Measurements from ENCODE around the gene APOC4.
"Not testable (repeated sequence)": the region's sequence is repeated elsewhere in the genome, so short reads cannot be mapped to it uniquely, and the experiment has no call there.

APOC4 gene

GRCh38 chr19:44924243-44924725 lies 17.8 kb upstream of the APOC4 start:
- no peak for DNase-seq

DNA sequence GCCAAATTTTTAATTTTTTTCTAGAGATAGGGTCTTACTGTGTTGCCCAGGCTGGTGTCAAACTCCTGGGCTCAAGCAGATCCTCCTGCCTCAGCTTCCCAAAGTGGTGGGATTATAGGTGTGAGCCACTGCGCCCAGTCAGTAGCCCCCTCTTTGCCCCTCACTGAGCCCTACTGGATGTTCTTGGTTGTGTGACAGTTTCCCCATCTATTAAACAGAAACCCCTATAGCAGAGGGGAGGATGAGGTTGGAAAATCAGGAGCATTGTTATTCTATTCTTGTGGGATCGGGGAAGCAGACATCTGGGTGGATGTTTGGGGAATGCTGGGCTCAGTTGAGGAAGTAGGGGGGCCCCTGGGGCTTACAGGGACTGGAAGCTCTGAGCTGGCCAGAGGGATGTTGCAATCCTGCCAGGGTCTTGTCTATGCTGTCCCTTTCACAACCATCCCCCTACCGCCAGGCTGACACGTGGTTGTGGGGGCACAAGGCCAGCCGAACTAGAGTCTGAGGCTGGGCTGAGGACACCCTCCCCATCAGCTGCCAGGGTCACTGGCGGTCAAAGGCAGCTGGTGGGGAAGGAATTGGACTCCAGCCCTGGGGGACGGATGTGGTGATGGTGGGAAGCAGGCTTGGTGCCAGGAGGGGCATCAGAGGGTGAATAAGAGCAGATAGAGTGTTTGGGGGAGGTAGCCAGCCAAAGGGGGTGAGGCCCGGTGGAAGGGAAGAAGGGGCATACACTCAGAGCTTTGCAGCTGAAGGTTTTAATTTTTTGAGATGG lies 16.7 kb upstream of the APOC4 start:
- DNase-seq, result peak; percentile 87

DNA sequence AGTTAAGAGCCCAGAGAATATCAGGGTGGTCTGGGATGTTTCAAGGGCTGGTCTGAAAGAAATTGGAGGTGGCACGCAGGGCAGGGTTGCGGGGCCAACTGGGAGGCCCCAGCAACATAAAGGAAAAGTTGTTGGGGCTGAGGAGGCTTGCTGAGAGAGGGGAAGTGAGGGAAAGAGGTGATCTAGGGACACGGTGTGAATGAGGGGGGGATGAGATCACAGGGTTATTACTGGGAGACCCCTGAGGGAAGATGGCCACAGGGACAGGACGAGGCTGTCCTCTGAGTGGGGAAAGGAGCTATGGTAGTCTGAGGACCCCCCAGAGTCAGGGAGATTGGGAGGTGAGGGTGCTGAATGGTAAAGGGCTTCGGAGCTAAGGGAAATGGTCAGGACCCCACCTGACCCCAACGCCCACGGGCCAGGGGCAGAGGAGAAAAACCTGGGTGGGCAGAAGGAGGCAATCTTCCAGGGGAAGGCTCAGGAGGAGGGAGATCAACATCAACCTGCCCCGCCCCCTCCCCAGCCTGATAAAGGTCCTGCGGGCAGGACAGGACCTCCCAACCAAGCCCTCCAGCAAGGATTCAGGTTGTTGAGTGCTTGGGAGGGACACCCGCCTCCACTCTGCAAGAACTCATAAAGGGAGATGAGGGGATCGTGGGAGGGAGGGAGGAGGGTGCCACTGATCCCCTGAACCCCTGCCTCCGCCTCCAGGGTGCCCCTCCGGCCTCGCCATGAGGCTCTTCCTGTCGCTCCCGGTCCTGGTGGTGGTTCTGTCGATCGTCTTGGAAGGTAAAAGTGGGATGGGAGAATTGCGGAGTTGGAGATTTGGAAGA lies 15.6 kb upstream of the APOC4 start:
- DNase-seq, result not testable (repeated sequence)

GRCh38 chr19:44927746-44928145 lies 14.3 kb upstream of the APOC4 start:
- no peak for DNase-seq

DNA sequence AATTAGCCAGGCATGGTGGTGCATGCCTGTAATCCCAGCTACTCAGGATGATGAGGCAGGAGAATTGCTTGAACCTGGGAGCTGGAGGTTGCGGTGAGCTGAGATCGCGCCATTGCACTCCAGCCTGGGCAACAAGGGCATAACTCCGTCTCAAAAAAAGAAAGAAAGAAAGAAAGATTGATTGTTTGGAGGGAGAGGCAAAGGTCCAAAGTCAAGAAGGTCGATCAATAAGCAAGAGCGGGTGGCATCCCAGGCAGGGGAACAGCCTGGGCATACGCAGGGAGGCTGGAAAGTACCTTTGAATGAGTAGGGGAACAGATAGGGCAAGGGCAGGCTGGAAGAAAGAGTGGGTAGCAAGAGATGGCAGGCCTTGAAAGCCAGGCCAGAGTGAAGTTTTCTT lies 11.9 kb upstream of the APOC4 start:
- DNase-seq, result no peak

- no peak for DNase-seq
These were observed 10.5 kb upstream of the APOC4 start for GRCh38 chr19:44931541-44931940.

GRCh38 chr19:44939668-44940067 lies 2.4 kb upstream of the APOC4 start:
- DNase-seq, result no peak

- no peak for DNase-seq
These were observed 1.8 kb downstream of the APOC4 start for GRCh38 chr19:44943801-44944249.

GRCh38 chr19:44947041-44947581 lies 5.1 kb downstream of the APOC4 start:
- no peak for DNase-seq

DNA sequence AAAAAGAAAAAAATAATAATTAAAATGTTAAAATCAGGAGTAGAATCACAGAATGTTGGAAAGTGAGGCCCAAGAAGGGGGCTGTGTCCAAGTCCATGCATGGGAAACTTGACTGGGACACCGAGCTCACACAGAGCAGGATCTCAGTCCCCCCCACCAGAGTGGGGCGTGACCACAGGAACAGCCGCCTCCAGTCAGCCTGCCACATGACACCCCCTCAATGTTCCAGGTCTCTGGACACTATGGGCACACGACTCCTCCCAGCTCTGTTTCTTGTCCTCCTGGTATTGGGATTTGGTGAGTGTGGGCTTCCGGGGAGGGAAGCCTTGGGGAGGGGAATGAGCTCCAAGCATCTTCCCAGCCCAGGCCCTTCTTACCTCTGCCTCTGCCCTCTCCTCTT lies 6.2 kb downstream of the APOC4 start:
- no peak for DNase-seq

DNA sequence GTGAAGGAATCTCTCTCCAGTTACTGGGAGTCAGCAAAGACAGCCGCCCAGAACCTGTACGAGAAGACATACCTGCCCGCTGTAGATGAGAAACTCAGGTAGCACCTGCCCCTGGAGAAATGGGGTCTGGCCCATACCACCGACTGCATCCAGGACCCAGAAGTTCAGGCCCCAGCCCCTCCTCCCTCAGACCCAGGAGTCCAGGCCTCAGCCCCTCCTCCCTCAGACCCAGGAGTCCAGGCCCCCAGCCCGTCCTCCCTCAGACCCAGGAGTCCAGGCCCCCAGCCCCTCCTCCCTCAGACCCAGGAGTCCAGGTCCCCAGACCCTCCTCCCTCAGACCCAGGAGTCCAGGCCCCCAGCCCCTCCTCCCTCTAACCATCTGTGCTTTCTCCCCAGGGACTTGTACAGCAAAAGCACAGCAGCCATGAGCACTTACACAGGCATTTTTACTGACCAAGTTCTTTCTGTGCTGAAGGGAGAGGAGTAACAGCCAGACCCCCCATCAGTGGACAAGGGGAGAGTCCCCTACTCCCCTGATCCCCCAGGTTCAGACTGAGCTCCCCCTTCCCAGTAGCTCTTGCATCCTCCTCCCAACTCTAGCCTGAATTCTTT lies 6.8 kb downstream of the APOC4 start:
- no peak for DNase-seq

DNA sequence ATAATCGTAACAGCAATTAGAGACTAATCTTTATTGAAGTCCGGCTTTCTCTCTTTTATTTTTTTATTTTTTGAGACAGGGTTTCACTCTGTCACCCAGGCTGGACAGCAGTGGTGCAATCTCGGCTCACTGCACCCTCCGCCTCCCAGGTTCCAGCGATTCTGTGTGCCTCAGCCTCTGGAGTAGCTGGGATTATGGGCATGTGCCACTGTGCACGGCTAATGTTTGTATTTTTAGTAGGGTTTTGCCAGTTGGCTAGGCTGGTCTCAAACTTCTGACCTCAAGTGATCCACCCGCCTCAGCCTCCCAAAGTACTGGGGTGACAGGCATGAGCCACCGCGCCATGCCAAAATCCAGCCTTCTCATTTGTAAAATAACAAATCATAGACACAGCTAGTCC lies 7.5 kb downstream of the APOC4 start:
- DNase-seq, result no peak

GRCh38 chr19:44951179-44952159 lies 9.4 kb downstream of the APOC4 start:
- DNase-seq, result peak; percentile 67

GRCh38 chr19:44954278-44954648 lies 12.2 kb downstream of the APOC4 start:
- DNase-seq, result no peak

GRCh38 chr19:44954649-44955504 lies 12.8 kb downstream of the APOC4 start, which contains the start of gene CLPTM1:
Gene CLPTM1, plus strand, starts transcription at chr19:44955380. Its CDS starts 16 bp downstream, at chr19:44955396.
- peak; percentile 97 for DNase-seq

DNA sequence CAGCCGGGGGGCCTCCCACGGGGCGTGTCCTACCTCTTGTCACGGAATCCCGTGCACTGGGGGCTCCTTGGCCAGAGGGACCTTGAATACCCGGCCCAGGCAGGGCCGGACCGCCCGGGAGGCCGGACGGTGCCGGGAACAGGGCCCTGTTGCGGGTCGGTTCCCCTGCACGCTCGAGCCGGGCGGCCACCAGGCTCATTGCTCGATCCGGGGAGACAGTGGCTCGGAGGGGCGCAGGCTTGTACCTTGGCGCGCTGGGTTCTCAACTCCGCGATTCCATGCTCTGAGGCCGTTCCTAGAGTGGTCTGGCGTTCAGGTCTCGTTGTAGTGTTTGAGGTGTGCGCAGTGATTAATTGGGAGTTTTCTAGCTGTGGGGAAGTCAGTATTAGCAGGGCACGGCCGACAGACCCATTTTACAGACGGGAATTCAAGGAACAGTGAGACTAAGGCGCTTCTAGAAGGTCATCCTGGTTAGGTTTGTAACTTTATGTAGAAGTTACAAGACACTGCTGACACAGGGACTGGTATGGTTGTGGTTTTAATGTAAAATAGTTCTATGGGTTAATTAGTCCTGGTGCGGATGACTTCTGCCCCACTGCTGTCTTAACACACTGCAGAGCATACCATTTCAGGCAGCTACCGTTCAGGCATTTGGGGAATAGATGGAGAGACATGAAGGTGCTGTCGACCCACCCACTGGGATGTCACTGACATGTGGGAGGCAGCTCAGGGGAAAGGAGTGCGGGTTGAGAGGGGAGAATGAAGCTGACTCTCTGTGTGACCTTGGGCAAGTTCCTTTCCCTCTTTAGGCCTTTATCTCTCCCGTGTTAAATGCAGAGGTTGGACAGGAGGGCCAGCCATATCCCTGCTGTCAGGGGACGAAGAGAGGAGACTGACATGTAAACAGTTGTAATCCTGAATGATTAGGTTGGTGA lies 13.7 kb downstream of the APOC4 start:
- no peak for DNase-seq

- DNase-seq, result no peak
These were observed 15.5 kb downstream of the APOC4 start for GRCh38 chr19:44957526-44957925.

- DNase-seq, result no peak
These were observed 16.1 kb downstream of the APOC4 start for GRCh38 chr19:44958090-44958489.

GRCh38 chr19:44959691-44960090 lies 17.7 kb downstream of the APOC4 start:
- DNase-seq, result no peak

All from right hindlimb (tissue), 1 donor.